HG03521 (cell line): ENCODE measurements around the gene CC2D1B.
A peak's percentile ranks its signal among the peaks of the same experiment; 100 is the strongest.
"Not testable (repeated sequence)": the region's sequence is repeated elsewhere in the genome, so short reads cannot be mapped to it uniquely, and the experiment has no call there.

Source experiments
- ATAC-seq: cut with Tn5 transposase; IDR thresholded peaks from one replicate; pipeline ENCODE4 v1.9.1; 2021; ENCODE audit warnings: mild to moderate bottlenecking, moderate library complexity; ENCODE audit not compliant: unreplicated experiment

The CC2D1B gene

DNA sequence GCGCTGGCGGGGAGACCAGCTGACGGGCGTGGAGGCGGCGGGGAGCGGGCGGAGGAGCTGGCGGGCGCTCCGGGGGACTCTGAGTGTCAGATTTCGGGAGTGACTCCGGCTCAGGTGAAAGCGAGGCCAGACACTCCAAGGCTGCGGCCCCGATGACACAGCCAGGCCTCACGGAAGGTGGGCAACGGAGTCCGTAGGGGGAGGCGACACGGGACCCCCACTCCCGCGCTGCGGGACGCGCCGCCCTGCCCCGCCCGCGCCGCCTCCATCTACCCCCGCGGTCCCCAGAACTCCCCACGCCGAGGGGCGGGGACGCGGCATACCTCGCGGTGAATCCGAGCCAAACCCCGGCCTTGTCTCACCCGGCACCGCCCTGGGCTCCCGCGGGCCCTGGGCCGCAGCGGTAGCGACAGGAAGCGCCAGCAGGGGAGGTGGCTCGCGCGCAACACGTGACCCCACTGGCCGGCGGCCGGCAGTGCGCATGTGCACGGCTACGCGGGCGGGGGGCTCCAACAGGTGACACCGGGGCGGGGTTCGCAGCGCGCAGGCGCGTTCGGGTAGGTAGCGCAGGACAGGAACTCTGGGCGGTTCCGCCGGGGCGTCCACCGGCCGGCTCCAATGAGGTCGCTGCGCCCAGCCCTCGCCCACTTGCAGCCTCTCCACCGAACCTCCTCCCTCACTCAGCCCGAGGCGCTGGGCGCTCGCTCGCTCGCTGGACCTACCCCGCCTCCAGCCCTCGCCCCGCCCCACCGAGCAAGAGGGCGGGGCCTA, at the start of gene CC2D1B:
TSS of gene CC2D1B (minus strand) at position 460 of the 771 bp plus-strand sequence. CDS start 1,585 bp downstream, outside the sequence.
- ATAC-seq, result peak; percentile 93

DNA sequence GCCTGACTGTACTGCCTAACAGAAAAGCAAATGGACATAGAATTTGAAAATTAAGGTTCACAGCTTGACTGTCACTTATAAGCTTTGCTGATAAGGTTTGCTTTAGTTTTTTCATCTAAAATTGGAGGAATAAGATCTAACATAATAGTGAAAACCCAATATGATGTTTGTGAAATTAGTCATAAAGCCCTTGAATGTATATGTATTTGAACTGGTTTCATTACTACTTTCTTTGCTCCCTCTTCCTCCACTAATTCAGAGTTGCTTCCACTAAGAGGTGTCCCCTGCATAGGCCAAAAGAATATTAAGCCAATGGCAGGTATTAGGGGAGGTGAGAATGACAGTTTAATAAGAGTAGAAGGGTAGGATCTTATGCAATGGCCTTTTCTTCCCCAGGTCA, 48.9 kb upstream of the CC2D1B start:
- ATAC-seq, result no peak

GRCh38 chr1:52413410-52413989, 47.5 kb upstream of the CC2D1B start:
- ATAC-seq, result no peak

DNA sequence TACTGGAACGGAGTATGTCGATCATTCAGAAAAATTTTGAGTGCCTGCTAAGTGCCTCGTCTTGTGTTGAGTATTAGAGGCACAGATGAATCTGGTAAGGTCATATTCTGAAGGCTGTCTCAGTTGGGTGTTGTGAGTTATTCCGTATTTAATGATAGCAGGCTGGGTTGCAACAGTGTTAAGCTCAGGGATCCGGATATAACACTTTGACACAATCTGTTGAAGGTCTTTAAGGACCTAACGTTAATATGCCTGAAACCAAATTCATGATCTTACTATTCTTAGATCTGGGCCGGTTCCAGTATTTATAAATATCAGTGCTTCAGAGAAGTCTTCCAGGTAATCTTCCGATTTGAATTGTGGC, 39.0 kb upstream of the CC2D1B start:
- no peak for ATAC-seq

DNA sequence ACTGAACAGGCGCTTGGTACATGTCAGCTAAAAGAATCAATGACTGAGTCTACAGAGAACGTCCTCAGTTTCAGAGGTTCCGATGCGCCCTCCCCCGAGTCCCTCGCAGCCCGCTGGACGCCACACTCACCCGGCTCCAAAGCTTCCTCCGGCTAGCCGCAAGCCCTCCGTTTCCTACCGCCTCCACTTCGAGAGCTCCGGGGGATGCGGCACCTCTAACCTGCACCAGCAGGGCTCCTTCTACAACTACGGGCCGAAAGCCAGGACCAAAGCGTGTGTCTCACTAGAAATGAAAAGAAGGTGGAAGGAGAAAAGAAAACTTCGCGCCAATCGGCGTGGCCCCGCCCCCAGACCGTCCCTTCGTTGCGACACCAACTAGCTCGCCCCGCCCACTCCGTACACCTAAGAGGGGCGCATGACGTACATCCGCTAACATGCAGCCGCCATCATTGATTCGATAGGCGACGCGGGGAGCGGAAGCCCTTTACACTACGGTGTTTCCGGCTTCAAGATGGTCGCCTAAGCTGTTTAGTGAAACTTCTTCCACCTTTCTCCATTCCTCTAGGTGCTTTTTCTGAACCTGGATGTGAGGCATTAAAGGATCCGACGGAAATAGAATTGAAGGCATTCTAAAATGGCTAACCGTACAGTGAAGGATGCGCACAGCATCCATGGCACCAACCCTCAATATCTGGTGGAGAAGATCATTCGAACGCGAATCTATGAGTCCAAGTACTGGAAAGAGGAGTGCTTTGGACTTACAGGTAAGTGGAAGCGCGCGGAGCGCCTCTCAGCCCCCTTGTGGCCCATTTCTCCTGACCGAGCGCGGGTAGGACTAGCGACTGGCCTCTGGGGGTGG, 38.3 kb upstream of the CC2D1B start, which contains the start of the genes ORC1 and PRPF38A:
TSS of gene ORC1 (minus strand) at position 308 of the 859 bp plus-strand sequence. CDS start 2,200 bp downstream, outside the sequence.
TSS of gene PRPF38A (plus strand) at position 487 of the 859 bp plus-strand sequence. CDS start at position 635, 148 bp downstream.
- peak; percentile 93 for ATAC-seq

DNA sequence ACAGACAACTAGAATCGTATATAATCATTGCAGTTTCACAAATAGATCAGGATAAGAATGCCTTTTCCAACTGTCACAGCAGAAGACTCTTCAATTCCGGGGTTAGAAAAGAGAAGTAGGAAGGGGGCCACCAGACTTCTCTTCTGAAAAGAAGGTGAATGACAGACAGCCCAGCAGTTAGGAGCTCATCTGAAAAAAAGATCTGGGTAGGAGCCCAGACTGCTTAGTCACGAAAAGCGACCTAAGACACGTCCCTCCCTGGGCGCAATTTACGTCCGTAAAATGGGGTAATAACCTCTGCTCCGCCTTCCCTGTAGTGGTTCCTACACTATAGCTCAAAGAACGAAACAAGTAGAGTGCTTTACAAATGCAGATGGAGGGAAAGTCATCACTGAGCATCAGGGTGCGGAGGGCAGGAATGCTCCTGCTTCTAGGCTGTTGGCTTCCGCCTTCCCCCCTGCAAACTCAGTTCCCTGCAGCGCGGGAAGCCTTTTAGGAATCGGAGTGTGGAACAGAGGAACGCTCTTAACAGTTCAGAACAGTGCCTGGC, 37.6 kb upstream of the CC2D1B start:
- peak; percentile 38 for ATAC-seq

DNA sequence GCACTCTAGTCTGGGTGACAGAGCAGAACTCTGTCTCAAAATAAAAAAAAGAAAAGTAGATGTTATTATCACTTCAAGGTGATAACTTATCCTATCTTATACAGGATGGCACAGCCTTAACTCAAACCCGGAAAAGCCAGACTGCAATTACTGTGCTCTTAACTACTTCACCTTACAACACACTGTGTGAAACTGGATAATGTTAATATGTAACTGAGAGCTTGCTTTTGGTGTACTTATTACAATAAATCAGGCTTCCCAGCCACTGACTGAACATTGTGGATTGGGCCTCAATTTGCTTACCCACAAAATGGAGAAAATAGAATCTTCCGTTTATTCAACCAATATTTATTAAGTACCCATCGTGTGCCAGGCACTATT, 36.8 kb upstream of the CC2D1B start:
- ATAC-seq, result no peak

- no peak for ATAC-seq
Observed at GRCh38 chr1:52400131-52400530, 34.1 kb upstream of the CC2D1B start.

- ATAC-seq, result no peak
Observed at GRCh38 chr1:52399629-52400028, 33.6 kb upstream of the CC2D1B start.

DNA sequence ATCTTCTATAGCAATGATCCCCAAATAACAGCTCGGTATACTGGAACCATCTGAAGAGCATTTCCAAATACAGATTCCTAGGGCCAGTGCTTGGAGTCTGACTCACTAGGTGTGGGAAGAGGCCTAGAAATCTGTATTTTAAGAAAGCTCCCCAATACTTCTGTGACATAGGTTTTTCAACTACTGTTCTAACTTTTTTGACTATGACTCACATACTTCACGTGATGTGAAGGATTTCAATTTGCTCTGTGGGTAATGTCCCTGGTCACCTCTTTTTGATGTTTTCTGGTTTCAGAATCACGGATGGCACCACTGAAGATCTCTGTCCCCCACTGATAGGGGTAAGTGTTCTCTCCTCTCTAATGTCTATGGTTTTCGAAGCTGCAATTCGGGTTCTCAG, 27.2 kb upstream of the CC2D1B start:
- no peak for ATAC-seq

- no peak for ATAC-seq
Observed at GRCh38 chr1:52386458-52386857, 20.5 kb upstream of the CC2D1B start.

DNA sequence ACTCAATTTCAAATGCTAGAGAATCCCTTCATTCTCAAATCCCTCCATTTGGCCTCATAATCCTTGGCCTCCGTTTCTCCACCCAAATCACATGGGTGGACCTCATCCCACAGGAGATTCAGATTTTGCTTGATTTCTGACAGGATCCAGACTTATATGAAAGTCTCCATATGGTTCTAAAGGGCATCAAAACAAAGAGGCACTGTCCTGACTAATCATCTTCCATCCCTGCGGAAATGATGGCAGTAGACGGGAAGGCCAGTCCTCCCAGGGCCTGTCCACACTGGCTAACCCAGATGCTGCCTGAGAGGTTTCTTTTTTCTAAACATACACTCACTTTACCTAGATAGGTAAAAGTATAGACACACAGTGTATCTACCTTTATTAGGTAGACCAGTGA, 19.4 kb upstream of the CC2D1B start:
- no peak for ATAC-seq

DNA sequence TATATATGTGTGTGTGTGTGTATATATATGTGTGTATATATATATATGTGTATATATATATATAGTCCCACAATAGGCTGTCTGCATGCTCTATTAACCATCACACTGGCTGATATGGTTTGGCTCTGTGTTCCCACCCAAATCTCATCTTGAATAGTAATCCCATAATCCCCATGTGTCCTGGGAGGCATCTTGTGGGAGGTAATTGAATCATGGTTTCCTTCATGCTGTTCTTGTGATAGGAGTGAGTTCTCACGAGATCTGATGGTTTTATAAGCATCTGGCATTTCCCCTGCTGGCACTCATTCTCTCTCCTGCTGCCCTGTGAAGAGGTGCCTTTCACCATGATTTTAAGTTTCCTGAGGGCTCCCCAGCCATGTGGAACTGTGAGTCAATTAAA, 3.8 kb upstream of the CC2D1B start:
- ATAC-seq, result not testable (repeated sequence)

- ATAC-seq, result no peak
Observed at GRCh38 chr1:52368383-52369172, 2.6 kb upstream of the CC2D1B start.

GRCh38 chr1:52367272-52367671, 1.3 kb upstream of the CC2D1B start:
- no peak for ATAC-seq

GRCh38 chr1:52366517-52366827, 467 bp upstream of the CC2D1B start:
- no peak for ATAC-seq

DNA sequence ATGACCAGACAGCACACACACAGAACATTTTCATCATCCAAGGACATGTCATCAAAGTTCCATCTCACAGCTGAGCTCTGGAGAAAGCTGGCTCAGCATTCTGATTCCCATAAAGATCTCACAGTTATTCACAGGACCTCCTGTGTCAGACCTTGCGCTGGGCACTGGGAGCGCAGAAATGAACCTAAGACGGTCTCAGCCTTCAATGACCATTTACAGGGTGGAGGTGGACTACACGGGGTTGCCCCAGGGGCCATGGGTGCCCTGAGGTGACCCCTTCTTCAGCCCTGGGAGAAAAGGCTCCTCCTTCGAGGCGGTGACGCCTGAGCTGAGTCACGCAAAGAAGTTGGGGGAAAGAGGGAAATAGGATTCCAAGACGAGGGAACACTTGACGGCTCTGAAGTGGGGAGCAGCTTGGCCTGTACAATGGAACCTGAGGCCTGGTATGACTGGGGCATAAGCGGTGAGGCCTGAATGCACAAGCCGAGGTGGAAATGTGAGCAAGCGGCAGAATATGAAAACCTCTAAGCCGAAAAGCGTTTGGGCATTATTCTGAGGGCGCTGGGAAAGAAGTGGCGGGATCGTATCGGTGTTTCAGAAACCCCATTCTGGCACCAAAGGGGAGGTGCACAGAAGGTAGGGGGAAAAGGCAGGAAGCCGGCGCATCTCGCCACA, 797 bp downstream of the CC2D1B start:
- ATAC-seq, result no peak

GRCh38 chr1:52364235-52364839, 1.7 kb downstream of the CC2D1B start:
- ATAC-seq, result no peak

- ATAC-seq, result no peak
Observed at GRCh38 chr1:52360595-52360968, 5.4 kb downstream of the CC2D1B start.
